GM18519 (cell line): Measurements from ENCODE around the gene EGFL7.

Source experiments
- ATAC-seq: cut with Tn5 transposase; IDR thresholded peaks from one replicate; pipeline ENCODE4 v1.9.1; 2021; ENCODE audit warnings: mild to moderate bottlenecking, moderate library complexity; ENCODE audit not compliant: unreplicated experiment, low FRiP score

Gene EGFL7

GRCh38 chr9:136671646-136672430 is 9.1 kb downstream of the EGFL7 start:
- ATAC-seq, result no peak

DNA sequence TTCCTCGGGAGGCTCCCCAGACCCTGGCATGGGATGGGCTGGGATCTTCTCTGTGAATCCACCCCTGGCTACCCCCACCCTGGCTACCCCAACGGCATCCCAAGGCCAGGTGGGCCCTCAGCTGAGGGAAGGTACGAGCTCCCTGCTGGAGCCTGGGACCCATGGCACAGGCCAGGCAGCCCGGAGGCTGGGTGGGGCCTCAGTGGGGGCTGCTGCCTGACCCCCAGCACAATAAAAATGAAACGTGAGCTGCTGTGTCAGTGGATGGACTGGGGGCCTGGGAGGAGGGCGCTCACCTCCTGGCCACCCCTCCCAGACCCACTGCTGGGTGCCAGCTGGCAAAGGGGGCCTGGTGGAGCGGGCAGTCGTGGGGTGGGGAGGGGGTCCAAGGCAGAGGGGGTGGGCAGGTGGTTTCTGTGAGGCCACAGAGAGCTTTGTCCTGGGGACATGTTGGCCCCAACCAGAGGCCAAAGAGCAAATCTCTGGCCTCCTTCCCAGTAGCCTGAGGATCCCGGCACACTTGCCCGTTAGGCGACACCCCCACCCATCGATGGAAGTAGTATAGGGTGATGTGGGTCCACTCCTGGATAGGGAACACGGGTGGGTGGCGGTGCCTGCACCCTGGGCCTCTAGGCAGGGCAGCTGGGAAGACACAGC is 9.8 kb downstream of the EGFL7 start:
- ATAC-seq, result no peak

GRCh38 chr9:136673088-136673974 is 10.6 kb downstream of the EGFL7 start:
- ATAC-seq, result no peak

DNA sequence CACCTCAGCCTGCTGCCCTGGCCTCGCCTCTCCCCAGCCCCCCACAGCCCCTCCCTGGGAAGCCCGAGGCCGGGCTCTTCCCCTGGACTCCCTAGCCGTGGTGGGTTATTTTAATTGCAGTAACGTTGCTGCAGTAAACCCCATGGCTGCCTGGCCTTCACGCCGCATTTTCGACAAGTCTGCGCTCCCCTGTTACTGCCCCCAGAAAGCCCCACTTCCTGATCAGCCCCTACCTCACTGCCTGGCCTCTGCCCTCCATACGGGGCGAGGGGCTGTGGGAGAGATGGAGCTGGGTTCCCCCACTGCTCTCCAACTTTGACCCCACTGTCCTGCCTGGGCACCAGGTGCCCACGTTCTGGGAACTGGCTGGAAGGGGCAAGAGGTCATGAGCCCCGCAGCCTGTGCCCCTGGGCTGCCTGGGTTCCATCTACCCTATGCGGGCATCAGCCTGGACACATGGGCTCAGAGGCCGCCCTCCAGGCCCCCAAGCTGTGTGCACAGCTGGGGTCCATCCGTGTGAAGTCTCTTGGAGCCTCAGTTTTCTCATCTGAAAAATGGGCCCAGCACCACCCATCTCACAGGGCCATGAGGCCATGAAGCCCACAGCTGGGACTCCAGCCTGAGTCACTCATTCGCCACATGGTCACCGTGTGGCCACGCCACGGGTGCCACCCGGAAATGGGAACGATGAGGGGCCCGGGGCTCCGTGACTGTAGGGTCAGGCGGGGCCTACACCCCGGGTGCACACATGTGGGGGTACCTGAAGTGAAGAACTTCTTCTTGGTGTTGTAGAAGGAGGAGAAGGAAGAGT is 11.5 kb downstream of the EGFL7 start:
- no peak for ATAC-seq

- ATAC-seq, result no peak
Measured at GRCh38 chr9:136674786-136675349, 12.2 kb downstream of the EGFL7 start.

GRCh38 chr9:136675477-136676296 is 13.0 kb downstream of the EGFL7 start:
- no peak for ATAC-seq

DNA sequence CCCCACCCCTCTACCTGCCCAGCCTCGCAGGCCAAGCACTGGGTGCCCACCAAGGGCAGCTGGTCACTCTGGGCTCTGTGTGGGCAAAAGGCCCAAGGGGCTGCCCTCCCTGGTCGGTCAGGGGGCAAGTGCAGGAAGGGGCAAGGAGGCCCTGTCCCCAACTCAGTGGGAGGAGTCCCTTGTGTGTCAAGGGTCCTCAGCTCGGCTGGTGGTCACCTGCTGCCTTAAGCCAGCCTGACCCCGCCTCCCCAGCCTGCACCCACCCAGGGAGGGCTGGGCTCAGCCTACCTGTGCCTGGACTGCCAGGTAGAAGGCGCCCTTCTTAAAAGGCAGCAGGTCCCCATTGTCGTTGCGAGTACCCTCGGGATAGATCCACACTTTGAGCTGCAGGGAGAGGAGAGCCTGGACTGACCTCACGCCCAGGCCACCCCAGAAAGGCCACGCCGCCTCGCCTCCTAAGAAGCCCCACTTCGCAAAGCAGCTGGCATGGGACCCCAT is 13.6 kb downstream of the EGFL7 start:
- ATAC-seq, result no peak

- no peak for ATAC-seq
Measured at GRCh38 chr9:136676920-136677686, 14.4 kb downstream of the EGFL7 start.

GRCh38 chr9:136678034-136678433 is 15.3 kb downstream of the EGFL7 start:
- ATAC-seq, result no peak

GRCh38 chr9:136678624-136679023 is 15.9 kb downstream of the EGFL7 start:
- ATAC-seq, result no peak

DNA sequence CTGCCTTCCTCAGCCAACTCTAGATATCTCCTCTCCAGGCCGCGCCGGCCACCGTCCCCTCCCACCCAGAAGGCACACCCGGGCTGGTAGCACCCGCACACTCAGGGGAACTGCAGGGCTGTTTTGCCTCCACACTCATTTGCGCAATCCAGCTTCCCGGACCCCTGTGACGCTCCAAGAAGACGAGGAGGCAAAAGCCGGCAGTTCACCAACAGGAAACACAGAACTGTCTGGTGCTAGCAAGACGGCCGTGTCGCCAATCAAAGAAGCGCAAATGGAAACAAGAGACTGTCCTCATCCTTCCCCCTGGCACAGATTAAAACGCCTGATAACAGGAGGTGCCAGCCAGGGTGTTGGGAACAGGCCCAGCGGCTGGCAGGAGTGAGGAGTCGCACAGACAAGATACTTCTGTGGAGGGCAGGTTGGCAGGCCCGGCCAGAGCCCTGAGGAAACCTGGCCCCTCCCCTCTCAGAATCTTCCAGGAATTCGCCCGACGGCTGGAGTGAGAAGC is 16.8 kb downstream of the EGFL7 start:
- no peak for ATAC-seq

DNA sequence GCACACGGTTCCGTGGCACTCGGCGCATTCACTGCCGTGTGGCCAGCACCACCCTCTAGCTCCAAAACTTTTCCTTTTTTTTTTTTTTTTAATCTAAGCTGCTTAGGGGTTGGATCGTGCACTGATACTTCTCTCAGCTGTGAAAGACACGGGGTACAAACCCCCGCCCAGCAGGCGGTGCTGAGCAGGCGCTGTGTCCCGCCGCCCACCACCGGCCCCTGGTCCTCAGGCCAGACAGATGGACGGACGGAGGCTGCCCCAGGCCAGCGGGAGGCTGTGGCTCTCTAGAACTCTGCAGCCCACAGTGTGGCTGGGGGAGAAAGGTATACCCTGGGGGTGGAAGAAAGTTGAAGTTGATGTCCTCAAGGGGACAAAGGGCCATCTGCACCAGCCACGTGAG is 18.3 kb downstream of the EGFL7 start:
- no peak for ATAC-seq

DNA sequence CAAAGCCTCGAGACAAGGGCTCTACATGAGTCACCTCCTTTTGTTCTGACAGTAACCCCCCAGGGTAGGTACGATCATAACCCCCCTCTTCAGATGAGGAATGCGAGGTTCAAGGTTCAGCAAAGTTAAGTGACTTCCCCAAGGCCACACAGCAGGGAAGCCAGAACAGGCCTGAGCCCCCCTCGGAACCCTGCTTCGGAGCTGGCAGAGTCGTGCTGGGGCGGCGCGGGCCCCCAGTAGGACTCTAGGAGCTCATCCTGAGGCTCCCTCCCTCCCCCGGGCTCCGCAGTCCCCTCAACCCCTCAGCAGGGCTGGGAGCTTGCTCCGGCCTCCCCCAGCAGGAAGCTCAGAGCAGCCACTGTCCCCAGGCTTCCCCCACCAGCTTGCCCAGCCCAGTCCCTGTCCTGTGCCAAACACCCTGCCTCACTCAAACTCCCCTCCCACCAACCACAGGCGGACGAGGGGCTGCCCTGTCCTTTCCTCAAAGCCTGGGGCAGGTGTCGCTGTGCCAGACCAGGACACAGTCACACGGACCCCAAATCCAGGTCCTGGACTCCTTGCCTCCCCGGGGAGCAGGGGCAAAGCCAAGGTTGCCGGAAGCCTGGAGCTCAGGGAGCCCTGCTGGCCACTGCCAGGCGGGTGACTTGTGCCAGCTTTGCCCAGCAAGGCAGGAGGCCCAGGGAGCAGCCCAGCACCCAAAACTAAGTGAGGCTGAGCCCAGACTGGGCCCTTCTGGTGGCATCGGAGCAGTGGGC is 19.4 kb downstream of the EGFL7 start:
- ATAC-seq, result no peak

- ATAC-seq, result no peak
Measured at GRCh38 chr9:136682710-136683109, 20.0 kb downstream of the EGFL7 start.

DNA sequence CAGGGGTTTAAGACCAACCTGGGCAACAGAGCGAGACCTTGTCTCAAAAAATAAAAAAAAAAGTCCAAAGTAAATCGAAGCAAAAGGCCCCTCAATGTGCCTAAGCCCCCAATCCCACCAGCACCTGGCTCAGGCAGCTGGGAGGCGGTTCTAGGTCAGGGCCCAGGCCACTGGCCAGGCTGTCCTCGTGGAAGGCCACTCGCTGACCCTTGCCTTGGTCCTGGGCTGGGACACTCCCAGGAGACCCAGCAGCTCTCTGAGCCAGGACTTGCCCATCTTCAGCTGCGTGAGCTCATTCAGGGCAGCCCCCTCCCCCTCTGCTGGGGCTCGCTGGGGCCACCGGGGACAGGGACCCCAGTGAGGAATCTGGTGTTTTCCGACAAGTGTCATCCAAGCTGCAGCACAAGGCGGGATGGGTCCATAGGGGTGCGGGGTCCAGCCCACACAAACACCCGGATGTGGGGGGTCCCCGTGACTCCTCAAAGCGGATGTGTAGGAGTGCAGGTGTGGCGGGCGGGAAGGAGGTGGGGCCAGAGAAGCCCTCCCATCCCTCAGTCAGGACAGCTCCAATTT is 20.5 kb downstream of the EGFL7 start:
- ATAC-seq, result no peak

DNA sequence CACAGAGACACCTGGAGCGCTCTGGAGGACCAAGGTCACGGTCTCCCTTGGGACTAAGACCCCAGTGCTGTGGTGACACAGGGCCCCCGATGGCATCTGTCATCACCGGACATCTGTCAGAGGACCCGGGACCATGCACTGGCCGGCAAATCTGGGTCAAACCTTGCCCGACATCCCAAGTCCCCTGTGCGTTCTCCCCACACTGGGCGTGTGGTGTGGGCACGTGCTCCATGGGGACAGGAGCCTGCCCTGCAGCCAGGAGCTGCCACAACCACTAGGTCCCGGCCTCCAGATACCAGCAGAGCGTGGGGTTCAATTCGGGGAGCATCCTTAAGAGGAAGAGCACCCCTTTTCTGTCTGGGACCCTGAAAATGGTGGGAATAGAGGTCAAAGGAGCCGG is 21.0 kb downstream of the EGFL7 start:
- ATAC-seq, result no peak

DNA sequence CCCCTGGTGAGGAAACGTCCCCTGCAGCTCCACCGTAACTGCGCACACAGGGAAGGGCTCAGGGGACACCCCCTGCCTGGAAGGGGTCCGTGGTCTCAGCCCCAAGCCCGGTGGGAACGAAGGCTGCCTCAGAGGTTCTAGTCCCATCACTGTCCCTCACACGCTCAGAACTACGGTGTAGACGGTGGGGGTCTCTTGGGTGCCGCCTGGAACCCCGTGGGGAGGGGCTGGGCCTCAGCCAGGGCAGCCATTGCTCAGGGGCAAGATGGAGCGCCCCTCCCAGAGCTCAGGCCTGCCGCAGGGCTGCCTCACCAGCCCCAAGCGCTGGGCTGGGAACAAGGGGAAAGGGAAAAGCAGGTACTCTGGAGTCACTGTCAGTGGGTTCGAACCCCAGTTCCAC is 21.6 kb downstream of the EGFL7 start:
- no peak for ATAC-seq
